Astrocyte (in vitro differentiated cells and primary cell): ENCODE measurements around the gene PPP3CA.

Experiments used
- CTCF ChIP-seq: IDR thresholded peaks from 2 replicates; pipeline ENCODE4 v1.5.1; 2011; ENCODE audit warnings: low read depth, mild to moderate bottlenecking, inconsistent platforms, low read length, moderate library complexity; ENCODE audit not compliant: insufficient read depth
- EZH2 ChIP-seq: IDR thresholded peaks from 2 replicates; pipeline ENCODE4 v1.6.1; 2012; ENCODE audit warnings: mild to moderate bottlenecking, low read length, inconsistent platforms; ENCODE audit not compliant: insufficient read depth

DNA sequence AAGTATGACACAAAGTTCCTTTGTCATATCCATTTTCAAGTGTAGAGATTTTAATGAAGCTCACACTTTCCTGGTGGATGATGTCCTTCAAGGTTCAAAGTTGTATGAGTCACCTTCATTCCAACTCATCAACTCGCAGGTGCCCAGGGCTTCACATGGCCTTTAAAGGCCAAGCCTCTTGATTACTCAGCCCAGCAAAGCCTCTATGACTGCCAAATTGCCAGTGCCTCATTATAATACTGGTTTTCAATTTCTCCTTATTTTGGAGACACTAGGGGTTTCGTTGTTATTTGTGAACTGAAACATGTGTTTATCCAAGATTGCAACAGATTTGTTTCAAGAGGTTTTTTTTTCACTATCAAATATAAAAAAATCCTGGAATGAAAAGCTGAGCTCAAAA, 45.9 kb upstream of the PPP3CA start:
- TF ChIP-seq EZH2 (no peak), CTCF (no peak)
